GM23338 (cell line): ENCODE measurements around the gene CFTR. TPM values are rescaled to one million over a fixed set of nuclear protein-coding genes. Genes with fewer than 3 reads are reported as not detected.

Experiments
- ATAC-seq: fragments of 200-7000 bp; cut with Tn5 transposase; 3 replicates; pipeline ENCODE4 v1.9.1; 2020
- DNase-seq: peaks from one replicate; pipeline ENCODE4 v3.0.0-alpha.2; 2015; ENCODE audit warnings: low spot score
- H2AFZ ChIP-seq: fragments of 200-600 bp; sonication (generic); 2 replicates; pipeline ENCODE4 v1.8.0; 2016; ENCODE audit warnings: antibody characterized with exemption, mild to moderate bottlenecking, moderate library complexity
- H3F3A ChIP-seq: fragments of 200-600 bp; sonication (generic); replicated peaks from 2 replicates; pipeline ENCODE4 v1.8.0; 2017; ENCODE audit warnings: antibody characterized with exemption, mixed run types, low read depth
- H3K27ac ChIP-seq: fragments of 200-600 bp; sonication (generic); 2 replicates; pipeline ENCODE4 v1.6.1; 2016; ENCODE audit warnings: low read depth
- H3K27me3 ChIP-seq: fragments of 200-600 bp; sonication (generic); 2 replicates; pipeline ENCODE4 v1.8.0; 2016; ENCODE audit warnings: mild to moderate bottlenecking, mixed run types, moderate library complexity; ENCODE audit not compliant: insufficient read depth
- H3K36me3 ChIP-seq: fragments of 200-600 bp; sonication (generic); 2 replicates; pipeline ENCODE4 v1.8.0; 2016; ENCODE audit warnings: mild to moderate bottlenecking; ENCODE audit not compliant: insufficient read depth
- H3K4me1 ChIP-seq: fragments of 200-600 bp; sonication (generic); 2 replicates; pipeline ENCODE4 v1.8.0; 2016; ENCODE audit warnings: mild to moderate bottlenecking, moderate library complexity; ENCODE audit not compliant: insufficient read depth
- H3K4me2 ChIP-seq: fragments of 200-600 bp; sonication (generic); 2 replicates; pipeline ENCODE4 v1.7.1; 2017; ENCODE audit warnings: mixed run types
- H3K4me3 ChIP-seq: fragments of 200-600 bp; sonication (generic); 2 replicates; pipeline ENCODE4 v1.6.1; 2016; ENCODE audit warnings: mixed run types
- H3K79me2 ChIP-seq: fragments of 200-600 bp; sonication (generic); replicated peaks from 2 replicates; pipeline ENCODE4 v1.8.0; 2017; ENCODE audit warnings: mild to moderate bottlenecking; ENCODE audit not compliant: insufficient read depth
- H3K9me2 ChIP-seq: fragments of 200-600 bp; sonication (generic); 2 replicates; pipeline ENCODE4 v1.8.0; 2017; ENCODE audit not compliant: insufficient read depth
- H4K20me1 ChIP-seq: fragments of 200-600 bp; sonication (generic); replicated peaks from 2 replicates; pipeline ENCODE4 v1.8.0; 2017; ENCODE audit warnings: mild to moderate bottlenecking; ENCODE audit not compliant: insufficient read depth
- H3K27ac Mint-ChIP-seq: 2 replicates; pipeline ENCODE4 v1.8.0; 2020; ENCODE audit warnings: inconsistent platforms, mild to moderate bottlenecking, moderate library complexity, mixed read lengths
- H3K27me3 Mint-ChIP-seq: 3 replicates; pipeline ENCODE4 v1.8.0; 2022; ENCODE audit warnings: low read depth, mild to moderate bottlenecking, moderate library complexity, mixed read lengths, inconsistent platforms; ENCODE audit not compliant: insufficient read depth, poor library complexity
- H3K36me3 Mint-ChIP-seq: 3 replicates; pipeline ENCODE4 v1.8.0; 2021; ENCODE audit warnings: low read depth, mild to moderate bottlenecking, inconsistent platforms, moderate library complexity, mixed read lengths
- H3K4me1 Mint-ChIP-seq: 3 replicates; pipeline ENCODE4 v1.8.0; 2020; ENCODE audit warnings: mild to moderate bottlenecking, inconsistent platforms, mixed read lengths
- H3K4me3 Mint-ChIP-seq: 3 replicates; pipeline ENCODE4 v1.8.0; 2021; ENCODE audit warnings: moderate library complexity, mild to moderate bottlenecking, inconsistent platforms, mixed read lengths
- H3K9me3 Mint-ChIP-seq: 3 replicates; pipeline ENCODE4 v1.8.0; 2020; ENCODE audit warnings: moderate library complexity, mild to moderate bottlenecking, inconsistent platforms, mixed read lengths
- CREB1 ChIP-seq: fragments of 250-450 bp; sonication (Bioruptor Pico); IDR thresholded peaks from 2 replicates; pipeline ENCODE4 v1.5.0; 2020; ENCODE audit warnings: low read depth, mild to moderate bottlenecking, moderate library complexity
- ETS1 ChIP-seq: IDR thresholded peaks from 2 replicates; pipeline ENCODE4 v1.6.1; 2016; ENCODE audit warnings: antibody characterized with exemption
- EZH2 ChIP-seq: fragments of 200-600 bp; sonication (generic); IDR thresholded peaks from one replicate; pipeline ENCODE4 v1.8.0; 2017; ENCODE audit warnings: antibody characterized with exemption, mild to moderate bottlenecking, low read depth; ENCODE audit not compliant: unreplicated experiment
- EZH2phosphoT487 ChIP-seq: fragments of 200-600 bp; sonication (generic); IDR thresholded peaks from one replicate; pipeline ENCODE4 v1.8.1; 2018; ENCODE audit warnings: antibody characterized with exemption; ENCODE audit not compliant: unreplicated experiment
- JUNB ChIP-seq: IDR thresholded peaks from one replicate; pipeline ENCODE4 v1.6.1; 2016; ENCODE audit warnings: antibody characterized with exemption; ENCODE audit not compliant: unreplicated experiment
- NANOG ChIP-seq: IDR thresholded peaks from 2 replicates; pipeline ENCODE4 v1.6.1; 2016; ENCODE audit warnings: antibody characterized with exemption, borderline replicate concordance
- POLR2AphosphoS5 ChIP-seq: IDR thresholded peaks from 2 replicates; pipeline ENCODE4 v1.6.1; 2016; ENCODE audit warnings: antibody characterized with exemption, low read depth
- REST ChIP-seq: IDR thresholded peaks from one replicate; pipeline ENCODE4 v1.6.1; 2018; ENCODE audit warnings: antibody characterized with exemption; ENCODE audit not compliant: unreplicated experiment
- STAT1 ChIP-seq: IDR thresholded peaks from one replicate; pipeline ENCODE4 v1.6.1; 2016; ENCODE audit warnings: antibody characterized with exemption; ENCODE audit not compliant: unreplicated experiment
- ZNF114 ChIP-seq: fragments of 250-450 bp; sonication (Bioruptor Pico); IDR thresholded peaks from 2 replicates; pipeline ENCODE4 v1.5.0; 2020; ENCODE audit warnings: mild to moderate bottlenecking, moderate library complexity
- ZNF331 ChIP-seq: fragments of 250-450 bp; sonication (Bioruptor Pico); IDR thresholded peaks from 2 replicates; pipeline ENCODE4 v1.5.0; 2020; ENCODE audit warnings: low read depth, mild to moderate bottlenecking, moderate library complexity
- ZNF462 ChIP-seq: fragments of 250-450 bp; sonication (Bioruptor Pico); IDR thresholded peaks from 2 replicates; pipeline ENCODE4 v1.5.0; 2020; ENCODE audit warnings: mild to moderate bottlenecking, moderate library complexity
- polyA plus RNA-seq: library from polyadenylated mRNA; unstranded; fragments of >200 nt; fragmentation: Nextera tagmentation; extraction: Ambion mirVana; gene quantifications from 2 replicates; pipeline ENCODE4 v1.2.1, GENCODE V29; 2016
- total RNA-seq: library from RNA; depleted of rRNA; stranded (reverse); fragments of >200 nt; shearing (Covaris generic); gene quantifications from 2 replicates; pipeline ENCODE4 v1.2.3, GENCODE V29; 2014
- TF ChIP-seq, protein P1 (sequence below), 2 experiments: fragments of 200-600 bp in 1 of 2; sonication (generic) in 1 of 2; conservative IDR thresholded peaks; 2 replicates each; pipeline versions ENCODE4 v1.5.1 to v1.6.1; 2016 to 2017; ENCODE audit warnings: antibody characterized with exemption in 2 of 2, low read depth in 2 of 2, mild to moderate bottlenecking in 2 of 2, moderate library complexity in 1 of 2

CFTR gene
- total and polyA plus RNA-seq, 2 experiments from 2014 or later: 0.45 to 1.2 TPM

DNA sequence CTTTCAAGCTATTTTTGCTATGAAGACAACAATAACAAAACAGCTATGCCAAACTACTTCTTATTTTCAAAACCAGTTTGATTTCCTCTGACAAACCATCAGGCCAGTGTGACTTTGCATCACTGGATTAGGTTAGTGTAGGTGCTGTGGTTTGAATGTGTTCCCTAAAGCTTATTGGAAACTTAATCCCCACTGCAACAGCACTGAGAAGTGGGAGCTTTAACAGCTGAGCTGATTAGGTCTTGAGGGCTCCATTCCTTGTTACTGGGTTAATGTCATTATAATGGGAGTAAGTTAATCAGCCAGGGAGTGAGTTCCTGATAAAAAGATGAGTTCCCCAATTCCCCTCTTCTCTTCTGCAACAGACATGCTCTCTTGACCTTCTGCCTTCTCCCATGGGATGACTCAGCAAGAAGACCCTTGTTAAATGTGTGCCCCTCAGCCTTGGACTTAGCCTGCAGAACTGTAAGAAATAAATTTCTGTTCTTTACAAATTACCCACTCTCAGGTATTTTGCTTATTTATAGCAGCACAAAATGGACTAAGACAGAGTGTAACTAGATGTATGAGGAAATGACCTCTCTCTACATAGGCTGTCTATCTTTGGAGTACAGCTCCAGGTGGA, 206.6 kb downstream of the CFTR start:
- Histone ChIP-seq H3K79me2 (no peaks in the 10 kb centered on the region), H3K36me3 (no peaks in the 10 kb centered on the region), H3K4me3 (no peak overlapping the region), H3K9me2 (peaks cover 5% of the 10 kb centered on the region; the same call in 1 of the 2 replicates), H4K20me1 (no peaks in the 10 kb centered on the region), H3K4me2 (no peak overlapping the region), H3F3A (no peaks in the 10 kb centered on the region), H3K4me1 (peaks cover 9% of the 10 kb centered on the region; the same call in 1 of the 2 replicates), H3K27ac (no peak overlapping the region), H3K27me3 (no peaks in the 10 kb centered on the region), H2AFZ (no peak overlapping the region; the same call in 1 of the 2 replicates)
- H3K36me3 Mint-ChIP-seq: no peaks in the 10 kb centered on the region
- H3K4me3 Mint-ChIP-seq: no peak overlapping the region
- no peak for TF ChIP-seq ZNF331 (CRISPR knock-in tag)
- no peak for TF ChIP-seq EZH2
- no peak for TF ChIP-seq ZNF114
- TF ChIP-seq REST: no peak
- TF ChIP-seq ZNF462 (CRISPR knock-in tag): no peak
- no peak for TF ChIP-seq EZH2phosphoT487
- no peak for TF ChIP-seq POLR2AphosphoS5
- TF ChIP-seq NANOG: no peak
- TF ChIP-seq JUNB: no peak
- TF ChIP-seq ETS1: no peak
- TF ChIP-seq, protein P1, sequence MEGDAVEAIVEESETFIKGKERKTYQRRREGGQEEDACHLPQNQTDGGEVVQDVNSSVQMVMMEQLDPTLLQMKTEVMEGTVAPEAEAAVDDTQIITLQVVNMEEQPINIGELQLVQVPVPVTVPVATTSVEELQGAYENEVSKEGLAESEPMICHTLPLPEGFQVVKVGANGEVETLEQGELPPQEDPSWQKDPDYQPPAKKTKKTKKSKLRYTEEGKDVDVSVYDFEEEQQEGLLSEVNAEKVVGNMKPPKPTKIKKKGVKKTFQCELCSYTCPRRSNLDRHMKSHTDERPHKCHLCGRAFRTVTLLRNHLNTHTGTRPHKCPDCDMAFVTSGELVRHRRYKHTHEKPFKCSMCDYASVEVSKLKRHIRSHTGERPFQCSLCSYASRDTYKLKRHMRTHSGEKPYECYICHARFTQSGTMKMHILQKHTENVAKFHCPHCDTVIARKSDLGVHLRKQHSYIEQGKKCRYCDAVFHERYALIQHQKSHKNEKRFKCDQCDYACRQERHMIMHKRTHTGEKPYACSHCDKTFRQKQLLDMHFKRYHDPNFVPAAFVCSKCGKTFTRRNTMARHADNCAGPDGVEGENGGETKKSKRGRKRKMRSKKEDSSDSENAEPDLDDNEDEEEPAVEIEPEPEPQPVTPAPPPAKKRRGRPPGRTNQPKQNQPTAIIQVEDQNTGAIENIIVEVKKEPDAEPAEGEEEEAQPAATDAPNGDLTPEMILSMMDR (conservative IDR thresholded peaks at IDR 0.05; ENCODE audit: low read depth in 2 of 2): no peak
- TF ChIP-seq CREB1 (CRISPR knock-in tag): no peak
- no peak for TF ChIP-seq STAT1
- H3K27me3 Mint-ChIP-seq: no peaks in the 10 kb centered on the region
- no peaks in the 10 kb centered on the region for H3K9me3 Mint-ChIP-seq
- peaks cover 12% of the 10 kb centered on the region for H3K4me1 Mint-ChIP-seq
- H3K27ac Mint-ChIP-seq: peak overlapping the region; percentile 80; the same call in 1 of the 2 replicates
- DNase-seq: no peak
- ATAC-seq: no peak
